Psoas muscle (tissue), 8 donors: ENCODE data around the gene MAP2K7. TPM values are rescaled to one million over a fixed set of nuclear protein-coding genes. Genes with fewer than 3 reads are reported as not detected.

Experiments used
- ATAC-seq, 4 donors: fragments of 200-7000 bp; cut with Tn5 transposase; one replicate each; pipeline ENCODE4 v1.9.1; 2020; ENCODE audit warnings: moderate library complexity in 3 of 4, mild to moderate bottlenecking in 2 of 4
- DNase-seq, 2 donors: peaks; one replicate each; pipeline ENCODE4 v3.0.0-alpha.2; 2020
- H3K27ac ChIP-seq: fragments of 200-600 bp; one replicate; pipeline ENCODE4 v1.8.0; 2022
- H3K27me3 ChIP-seq, 3 donors: fragments of 200-600 bp in 1 of 3; one replicate each; pipeline versions ENCODE4 v1.6.1 to v1.8.0; 2013 to 2022; ENCODE audit warnings: low read length in 2 of 3, mild to moderate bottlenecking in 2 of 3, moderate library complexity in 1 of 3; ENCODE audit not compliant: insufficient read depth in 3 of 3
- H3K36me3 ChIP-seq, 2 donors: fragments of 200-600 bp in 1 of 2; one replicate each; pipeline versions ENCODE4 v1.6.1 to v1.8.0; 2013 to 2022; ENCODE audit warnings: low read depth in 1 of 2, mild to moderate bottlenecking in 1 of 2, moderate library complexity in 1 of 2; ENCODE audit not compliant: insufficient read depth in 1 of 2
- H3K4me1 ChIP-seq: fragments of 200-600 bp; one replicate; pipeline ENCODE4 v1.8.0; 2022
- H3K4me3 ChIP-seq: fragments of 200-600 bp; one replicate; pipeline ENCODE4 v1.8.0; 2022; ENCODE audit warnings: mild to moderate bottlenecking
- H3K9me3 ChIP-seq: fragments of 200-600 bp; one replicate; pipeline ENCODE4 v1.8.0; 2022
- CTCF ChIP-seq: fragments of 200-600 bp; IDR thresholded peaks from one replicate; pipeline ENCODE4 v1.8.0; 2022; ENCODE audit warnings: antibody characterized with exemption
- WGBS, 3 donors: extraction: QIAGEN DNeasy Blood & Tissue Kit; methylation state at CpG; one replicate each; pipeline versions ENCODE4 v1.1.6 to v1.1.7; 2013; 5-methylcytosine and 5-hydroxymethylcytosine counted together
- intact Hi-C, 2 donors: fragments of 100-400 bp; cut with DNase I; formaldehyde crosslinking; loops; one replicate each; pipeline versions ENCODE4 v1.11.0 to v1.14.2; 2022
- polyA plus RNA-seq, 3 donors: library from polyadenylated mRNA; stranded (reverse); fragments of 200-250 nt; gene quantifications; one replicate each; pipeline ENCODE4 v1.2.3, GENCODE V29; 2013
- total RNA-seq, 4 donors: library from RNA; stranded (reverse); fragmentation: NEBNext Ultra II Directional in 2 of 4; extraction: Animal tissue kit (Norgen Biotek cat#: 25700) in 2 of 4; gene quantifications; one replicate each; pipeline versions ENCODE4 v1.2.1 to v1.2.4, GENCODE V29; 2021 to 2023
- donor health status: healthy with polysubstance abuse.
- donor health status: DM: no; HTN: no; CAD: no; lungs with moderate emphysema.
- donor health status: Bipolar disorder and iron deficiency.
- donor health status: healthy.
- donor health status: DM: yes; HTN: yes; CAD: no.
- donor health status: DM: no; HTN: no; CAD: no.
- donor health status: DM: no; HTN: no; CAD: no.
- donor health status: DM: yes; HTN: yes; CAD: no.

Gene MAP2K7
- total and polyA plus RNA-seq, 7 donors: 35.4 to 72.5 (median 43.9) TPM

DNA sequence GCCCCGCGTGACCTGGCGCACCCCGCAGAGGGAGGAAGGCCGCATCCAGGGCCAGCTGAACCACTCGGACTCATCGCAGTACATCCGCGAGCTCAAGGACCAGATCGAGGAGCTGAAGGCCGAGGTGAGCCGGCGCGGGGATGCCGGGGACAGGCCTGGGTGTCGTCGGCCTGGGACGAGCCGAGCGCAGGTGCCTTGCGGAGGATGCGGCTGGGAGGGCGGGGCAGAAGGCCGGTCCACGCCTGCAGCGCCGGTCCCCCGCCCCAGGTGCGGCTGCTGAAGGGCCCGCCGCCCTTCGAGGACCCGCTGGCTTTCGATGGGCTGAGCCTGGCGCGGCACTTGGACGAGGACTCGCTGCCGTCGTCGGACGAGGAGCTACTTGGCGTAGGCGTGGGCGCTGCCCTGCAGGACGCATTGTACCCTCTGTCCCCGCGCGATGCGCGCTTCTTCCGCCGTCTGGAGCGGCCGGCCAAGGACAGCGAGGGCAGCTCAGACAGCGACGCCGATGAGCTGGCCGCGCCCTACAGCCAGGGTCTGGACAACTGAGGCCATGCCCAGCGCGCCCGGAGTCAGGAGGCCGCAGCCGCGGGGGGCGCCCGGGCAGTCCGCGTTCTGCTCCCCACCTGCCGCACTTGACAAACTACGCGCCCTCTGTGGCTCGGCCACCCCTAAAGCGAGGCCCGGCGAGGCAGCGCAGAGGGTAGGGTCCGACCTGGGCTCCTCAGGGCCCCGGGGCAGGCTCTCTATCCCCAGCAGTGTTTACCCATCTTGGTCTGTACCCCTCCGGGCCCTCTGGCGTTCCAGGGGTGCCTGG, 40.3 kb upstream of the MAP2K7 start:
- WGBS, 3 donors: 73 to 82% (median 80%) methylated on average over 70 to 83 of the region's 83 CpGs
- DNase-seq (peak in 1 of 2 donors; percentile 42), ATAC-seq (no peak)
- peaks cover 0 to 78% (median 15%) of the 10 kb centered on the region in 3 donors for H3K27me3 ChIP-seq
- H3K4me1 ChIP-seq: peaks cover 5% of the 10 kb centered on the region
- intact Hi-C loops: no loop called here
- no peak for TF ChIP-seq CTCF
- H3K9me3 ChIP-seq: no peaks in the 10 kb centered on the region
- H3K36me3 ChIP-seq: no peaks in the 10 kb centered on the region
- no peak overlapping the region for H3K4me3 ChIP-seq
- H3K27ac ChIP-seq: no peak overlapping the region

DNA sequence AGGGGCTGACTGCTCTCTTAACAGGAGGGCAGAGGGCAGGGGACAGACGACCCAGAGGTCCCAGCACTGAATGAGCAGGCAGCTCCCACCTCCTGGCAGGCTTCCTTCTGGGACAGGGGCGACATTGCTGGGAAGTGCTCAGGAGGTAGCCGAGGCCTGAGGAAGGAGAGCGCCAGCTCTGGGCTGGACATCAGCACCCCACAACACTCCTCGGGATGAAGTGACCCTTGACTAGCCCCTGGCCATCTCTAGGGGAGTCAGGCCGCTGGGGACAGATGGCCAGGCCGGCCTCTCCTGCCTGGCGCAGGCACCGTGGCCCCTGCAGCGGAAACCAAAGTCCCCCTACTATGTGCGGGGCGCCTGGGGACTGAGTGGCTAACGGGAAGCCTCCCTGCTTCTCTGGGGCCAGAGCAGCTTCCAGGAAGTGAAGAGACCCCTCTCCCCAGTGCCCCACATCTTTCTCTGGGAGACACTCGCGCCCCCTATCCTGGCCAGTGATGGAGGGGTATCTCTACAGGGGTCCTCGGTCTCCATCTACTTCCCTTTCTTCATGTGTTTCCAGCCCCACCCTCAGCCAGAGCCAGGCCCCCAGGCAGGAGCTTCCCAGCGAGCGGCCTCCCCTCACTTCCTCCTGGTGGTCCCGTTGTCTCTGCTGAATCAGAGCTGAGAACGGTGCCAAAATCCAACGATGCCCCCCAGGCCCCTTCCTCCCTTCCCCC, 39.5 kb upstream of the MAP2K7 start:
- intact Hi-C loops: no loop called here
- H3K9me3 ChIP-seq: no peaks in the 10 kb centered on the region
- WGBS, 3 donors: 74 to 76% (median 75%) methylated on average over 19 to 21 of the region's 21 CpGs
- DNase-seq: peak in 1 of 2 donors; percentile 46
- no peak for TF ChIP-seq CTCF
- no peak overlapping the region for H3K4me3 ChIP-seq
- no peak for ATAC-seq
- H3K27me3 ChIP-seq: peaks cover 0 to 82% (median 15%) of the 10 kb centered on the region in 3 donors
- no peaks in the 10 kb centered on the region for H3K36me3 ChIP-seq
- peaks cover 10% of the 10 kb centered on the region for H3K4me1 ChIP-seq
- no peak overlapping the region for H3K27ac ChIP-seq

DNA sequence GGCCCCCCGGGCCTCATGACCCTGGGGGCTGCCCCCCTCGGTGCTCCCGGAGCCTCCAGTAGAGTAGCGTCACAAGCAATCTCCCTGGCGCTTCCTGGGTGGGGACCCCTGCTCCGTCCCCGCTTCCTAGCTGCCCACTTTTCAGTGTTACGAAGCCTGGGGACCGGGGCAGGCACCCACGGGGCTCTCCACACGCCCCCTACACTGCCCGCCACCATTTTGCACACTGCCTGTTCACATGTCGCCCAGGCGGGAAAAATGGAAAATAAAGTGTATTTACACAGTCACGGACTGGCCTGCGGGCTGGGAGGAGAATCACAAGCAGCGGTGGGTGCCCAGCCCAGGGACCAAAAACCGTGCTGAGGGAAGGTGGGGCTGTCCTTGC, 39.0 kb upstream of the MAP2K7 start:
- intact Hi-C loops: no loop called here
- ATAC-seq (no peak), DNase-seq (no peak)
- H3K4me3 ChIP-seq: no peak overlapping the region
- H3K36me3 ChIP-seq: no peaks in the 10 kb centered on the region
- H3K4me1 ChIP-seq: peaks cover 13% of the 10 kb centered on the region
- WGBS, 3 donors: 63 to 67% (median 64%) methylated on average over 18 of the region's 18 CpGs
- H3K27ac ChIP-seq: no peak overlapping the region
- no peak for TF ChIP-seq CTCF
- no peaks in the 10 kb centered on the region for H3K9me3 ChIP-seq
- peaks cover 0 to 78% (median 15%) of the 10 kb centered on the region in 3 donors for H3K27me3 ChIP-seq

GRCh38 chr19:7865262-7865911, 38.3 kb upstream of the MAP2K7 start:
- no peak overlapping the region for H3K27ac ChIP-seq
- peaks cover 0 to 71% (median 15%) of the 10 kb centered on the region in 3 donors for H3K27me3 ChIP-seq
- H3K4me1 ChIP-seq: peaks cover 13% of the 10 kb centered on the region
- no peak overlapping the region for H3K4me3 ChIP-seq
- ATAC-seq: no peak
- TF ChIP-seq CTCF: no peak
- intact Hi-C loops: no loop called here
- DNase-seq: peak in 1 of 2 donors; percentile 21
- H3K9me3 ChIP-seq: no peaks in the 10 kb centered on the region
- 37 to 55% (median 41%) methylated on average over 10 of the region's 10 CpGs for WGBS, 3 donors
- H3K36me3 ChIP-seq: no peaks in the 10 kb centered on the region
